ENCODE results near the gene ADGRB2. TPM values are rescaled to one million over a fixed set of nuclear protein-coding genes. Genes with fewer than 3 reads are reported as not detected.
A peak's percentile ranks its signal among the peaks of the same experiment; 100 is the strongest.

Gene ADGRB2
- total and polyA plus RNA-seq, 2 donors from 2014 or later = 3.2 to 5.3 TPM

DNA sequence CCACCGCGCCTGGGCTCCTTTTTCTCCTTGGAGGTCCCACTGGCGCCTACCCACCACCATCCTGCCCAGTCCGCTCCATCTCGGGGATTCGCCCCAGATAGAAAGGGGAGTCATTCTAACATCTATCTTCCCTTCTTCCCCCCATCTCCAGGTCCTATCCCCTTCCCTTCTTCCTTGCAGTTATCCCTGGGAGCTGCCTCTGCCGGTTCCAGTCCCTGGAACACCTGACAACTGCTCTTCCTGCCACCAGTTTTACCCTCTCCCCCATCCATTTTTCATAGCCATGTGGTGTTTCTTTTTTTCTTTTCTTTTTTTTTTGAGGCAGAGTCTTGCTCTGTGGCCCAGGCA is 48.3 kb downstream of the ADGRB2 start:
- H3K4me1 ChIP-seq (ENCODE audit: control insufficient read depth in 2 of 3, insufficient read depth in 2 of 3, low read depth in 1 of 3, low read length in 3 of 3) = peaks cover 0 to 13% (median 10%) of the 10 kb centered on the region in 3 donors
- H3K27ac ChIP-seq (ENCODE audit: low read depth in 2 of 2, low read length in 2 of 2) = peak overlapping the region; percentile 90 to 91
- H3K4me3 ChIP-seq (ENCODE audit: low read length in 3 of 3) = peak overlapping the region in 2 of 3 donors; percentile 59 to 60
- intact Hi-C loops (cut with DNase I) = no loop called here
- no peaks in the 10 kb centered on the region for H3K36me3 ChIP-seq (ENCODE audit: control insufficient read depth in 2 of 3, insufficient read depth in 3 of 3, low read length in 3 of 3)
- peak overlapping the region in 1 of 3 donors; percentile 19 for H3K9ac ChIP-seq (ENCODE audit: low read length in 3 of 3)
- no peaks in the 10 kb centered on the region for H3K27me3 ChIP-seq (ENCODE audit: control insufficient read depth, insufficient read depth, low read length)
- DNase-seq (no peak), FAIRE-seq (no peak)
- TF ChIP-seq, protein P1, sequence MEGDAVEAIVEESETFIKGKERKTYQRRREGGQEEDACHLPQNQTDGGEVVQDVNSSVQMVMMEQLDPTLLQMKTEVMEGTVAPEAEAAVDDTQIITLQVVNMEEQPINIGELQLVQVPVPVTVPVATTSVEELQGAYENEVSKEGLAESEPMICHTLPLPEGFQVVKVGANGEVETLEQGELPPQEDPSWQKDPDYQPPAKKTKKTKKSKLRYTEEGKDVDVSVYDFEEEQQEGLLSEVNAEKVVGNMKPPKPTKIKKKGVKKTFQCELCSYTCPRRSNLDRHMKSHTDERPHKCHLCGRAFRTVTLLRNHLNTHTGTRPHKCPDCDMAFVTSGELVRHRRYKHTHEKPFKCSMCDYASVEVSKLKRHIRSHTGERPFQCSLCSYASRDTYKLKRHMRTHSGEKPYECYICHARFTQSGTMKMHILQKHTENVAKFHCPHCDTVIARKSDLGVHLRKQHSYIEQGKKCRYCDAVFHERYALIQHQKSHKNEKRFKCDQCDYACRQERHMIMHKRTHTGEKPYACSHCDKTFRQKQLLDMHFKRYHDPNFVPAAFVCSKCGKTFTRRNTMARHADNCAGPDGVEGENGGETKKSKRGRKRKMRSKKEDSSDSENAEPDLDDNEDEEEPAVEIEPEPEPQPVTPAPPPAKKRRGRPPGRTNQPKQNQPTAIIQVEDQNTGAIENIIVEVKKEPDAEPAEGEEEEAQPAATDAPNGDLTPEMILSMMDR (IDR thresholded peaks at IDR 0.05; ENCODE audit: borderline replicate concordance, extremely low read depth, insufficient read depth) = no peak
- H3K9me3 ChIP-seq (ENCODE audit: control insufficient read depth in 2 of 3, insufficient read depth in 1 of 3, low read length in 3 of 3) = no peaks in the 10 kb centered on the region

DNA sequence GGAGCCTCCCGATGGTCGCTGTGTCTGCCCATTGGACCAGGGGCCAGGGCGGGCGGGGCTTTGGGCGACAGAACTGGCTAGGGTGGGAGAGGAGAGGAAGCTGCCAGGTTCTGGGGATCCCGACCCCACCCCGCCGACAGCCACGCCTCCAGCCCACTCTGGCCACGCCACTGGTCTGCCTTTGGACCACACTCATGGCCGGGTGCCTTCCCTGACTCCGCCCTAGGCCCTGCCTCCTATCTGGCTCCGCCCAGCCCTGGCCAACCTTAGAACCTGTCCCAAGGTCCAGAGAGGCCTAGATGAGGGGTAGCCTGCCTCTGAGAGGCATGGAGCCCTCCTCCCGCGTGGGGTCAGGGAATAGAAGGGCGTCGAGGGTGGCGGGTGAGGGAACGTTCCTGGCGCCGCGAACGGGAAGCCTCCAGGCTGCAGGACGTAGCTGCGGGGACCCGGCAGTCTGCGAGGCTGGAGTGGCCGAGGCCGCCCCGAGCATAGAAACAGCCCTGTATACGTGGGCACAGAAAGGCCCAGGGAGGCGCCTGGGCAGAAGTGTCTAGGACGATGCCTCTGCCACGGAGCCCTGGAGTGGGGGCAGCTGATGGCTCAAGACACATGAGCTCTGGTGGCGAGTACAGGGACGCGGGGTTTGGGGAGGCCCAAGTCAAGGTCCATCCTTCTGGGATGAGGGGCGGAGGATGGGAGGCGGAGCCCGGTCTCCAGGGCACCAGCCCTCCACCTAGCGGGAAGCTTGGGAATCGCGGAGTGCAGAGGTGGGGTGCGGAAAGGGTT is 48.9 kb downstream of the ADGRB2 start:
- Histone ChIP-seq H3K27ac (ENCODE audit: low read depth in 2 of 2, low read length in 2 of 2) (peak overlapping the region; percentile 90 to 91), H3K36me3 (ENCODE audit: control insufficient read depth in 2 of 3, insufficient read depth in 3 of 3, low read length in 3 of 3) (no peaks in the 10 kb centered on the region), H3K27me3 (ENCODE audit: control insufficient read depth, insufficient read depth, low read length) (no peaks in the 10 kb centered on the region), H3K4me3 (ENCODE audit: low read length in 3 of 3) (peak overlapping the region; percentile 19 to 60 (median 59)), H3K9ac (ENCODE audit: low read length in 3 of 3) (peak overlapping the region in 2 of 3 donors; percentile 44 to 69), H3K9me3 (ENCODE audit: control insufficient read depth in 2 of 3, insufficient read depth in 1 of 3, low read length in 3 of 3) (no peaks in the 10 kb centered on the region), H3K4me1 (ENCODE audit: control insufficient read depth in 2 of 3, insufficient read depth in 2 of 3, low read depth in 1 of 3, low read length in 3 of 3) (peaks cover 0 to 13% (median 10%) of the 10 kb centered on the region in 3 donors)
- intact Hi-C loops (cut with DNase I) = no loop called here
- TF ChIP-seq, protein P1 (IDR thresholded peaks at IDR 0.05; ENCODE audit: borderline replicate concordance, extremely low read depth, insufficient read depth) = peak; percentile 72
- DNase-seq (peak; percentile 93 to 97 (median 95)), FAIRE-seq (no peak)

DNA sequence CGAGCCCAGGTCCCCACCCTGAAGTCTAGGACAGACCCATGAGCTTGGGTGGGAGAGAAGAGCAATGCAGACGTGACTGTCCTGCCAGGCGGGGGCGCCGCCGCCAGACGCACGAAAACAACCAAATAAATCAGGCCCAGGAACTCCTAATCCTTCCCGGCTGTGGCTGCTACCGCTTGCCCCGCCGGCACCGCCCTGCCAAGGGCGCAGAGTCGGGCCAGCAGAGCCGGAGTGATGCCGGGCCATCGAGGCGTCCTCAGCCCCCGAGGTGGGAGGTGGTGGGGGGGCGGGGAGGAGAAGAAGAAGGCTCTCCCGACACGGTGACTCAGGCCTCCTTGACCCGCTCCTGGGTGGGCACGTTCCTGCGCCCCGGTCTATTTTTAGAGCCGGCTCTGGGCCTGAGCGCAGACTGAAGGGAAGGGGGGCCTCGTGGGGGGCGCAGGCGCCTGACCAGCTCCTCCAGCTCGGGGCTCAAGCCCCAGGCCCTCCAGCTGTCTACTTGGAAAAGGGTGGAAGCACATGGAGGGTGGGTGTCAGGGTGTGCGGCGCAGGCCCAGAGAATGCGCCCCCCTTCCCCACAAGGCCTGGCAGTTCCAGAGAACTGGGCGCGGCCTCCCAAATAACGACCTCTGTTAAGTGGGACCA is 49.6 kb downstream of the ADGRB2 start:
- Histone ChIP-seq H3K36me3 (ENCODE audit: control insufficient read depth in 2 of 3, insufficient read depth in 3 of 3, low read length in 3 of 3) (no peaks in the 10 kb centered on the region), H3K27ac (ENCODE audit: low read depth in 2 of 2, low read length in 2 of 2) (peak overlapping the region; percentile 90 to 91), H3K4me1 (ENCODE audit: control insufficient read depth in 2 of 3, insufficient read depth in 2 of 3, low read depth in 1 of 3, low read length in 3 of 3) (peaks cover 0 to 13% (median 10%) of the 10 kb centered on the region in 3 donors), H3K9me3 (ENCODE audit: control insufficient read depth in 2 of 3, insufficient read depth in 1 of 3, low read length in 3 of 3) (no peaks in the 10 kb centered on the region), H3K27me3 (ENCODE audit: control insufficient read depth, insufficient read depth, low read length) (no peaks in the 10 kb centered on the region), H3K4me3 (ENCODE audit: low read length in 3 of 3) (peak overlapping the region in 1 of 3 donors; percentile 60), H3K9ac (ENCODE audit: low read length in 3 of 3) (peak overlapping the region in 2 of 3 donors; percentile 44 to 55)
- intact Hi-C loops (cut with DNase I) = no loop called here
- DNase-seq = peak; percentile 58 to 92 (median 77)
- no peak for FAIRE-seq
- TF ChIP-seq, protein P1 (IDR thresholded peaks at IDR 0.05; ENCODE audit: borderline replicate concordance, extremely low read depth, insufficient read depth) = peak; percentile 39

Data from kidney (tissue), 14 donors.